ENCODE data around the gene SPNS2. TPM values are rescaled to one million over a fixed set of nuclear protein-coding genes. Genes with fewer than 3 reads are reported as not detected.

The SPNS2 gene
- total and polyA plus RNA-seq, 2 experiments from 2014 or later, result 1.7 to 2.3 TPM

- Histone ChIP-seq H3K79me2 (replicated peaks; ENCODE audit: insufficient read depth) (no peaks in the 10 kb centered on the region), H3K27ac (ENCODE audit: low read depth) (no peak overlapping the region), H3K27me3 (ENCODE audit: insufficient read depth) (peaks cover 71% of the 10 kb centered on the region), H3F3A (replicated peaks; ENCODE audit: low read depth) (no peaks in the 10 kb centered on the region), H3K4me2 (no peak overlapping the region), H4K20me1 (replicated peaks; ENCODE audit: insufficient read depth) (no peaks in the 10 kb centered on the region), H3K36me3 (ENCODE audit: insufficient read depth) (no peaks in the 10 kb centered on the region), H2AFZ (no peak overlapping the region), H3K4me3 (no peak overlapping the region), H3K9me2 (ENCODE audit: insufficient read depth) (no peaks in the 10 kb centered on the region), H3K4me1 (ENCODE audit: insufficient read depth) (no peaks in the 10 kb centered on the region)
- no peak overlapping the region for H3K4me3 Mint-ChIP-seq
- TF ChIP-seq POLR2AphosphoS5 (IDR thresholded peaks at IDR 0.05; ENCODE audit: low read depth), result no peak
- TF ChIP-seq REST (IDR thresholded peaks at IDR 0.05; ENCODE audit: unreplicated experiment), result no peak
- TF ChIP-seq EZH2 (IDR thresholded peaks at IDR 0.05; ENCODE audit: low read depth, unreplicated experiment), result no peak
- TF ChIP-seq ETS1 (IDR thresholded peaks at IDR 0.05), result no peak
- no peak for TF ChIP-seq ZNF462 (CRISPR knock-in tag; IDR thresholded peaks at IDR 0.05)
- TF ChIP-seq NANOG (IDR thresholded peaks at IDR 0.05; ENCODE audit: borderline replicate concordance), result no peak
- TF ChIP-seq CREB1 (CRISPR knock-in tag; IDR thresholded peaks at IDR 0.05; ENCODE audit: low read depth), result no peak
- no peak for TF ChIP-seq STAT1 (IDR thresholded peaks at IDR 0.05; ENCODE audit: unreplicated experiment)
- no peak for TF ChIP-seq CTCF (conservative IDR thresholded peaks at IDR 0.05; ENCODE audit: low read depth in 2 of 2)
- no peak for TF ChIP-seq ZNF114 (CRISPR knock-in tag; IDR thresholded peaks at IDR 0.05)
- TF ChIP-seq JUNB (IDR thresholded peaks at IDR 0.05; ENCODE audit: unreplicated experiment), result no peak
- TF ChIP-seq ZNF331 (CRISPR knock-in tag; IDR thresholded peaks at IDR 0.05; ENCODE audit: low read depth), result no peak
- no peak for TF ChIP-seq EZH2phosphoT487 (IDR thresholded peaks at IDR 0.05; ENCODE audit: unreplicated experiment)
- H3K36me3 Mint-ChIP-seq (ENCODE audit: low read depth), result no peaks in the 10 kb centered on the region
- DNase-seq (ENCODE audit: low spot score), result no peak
- H3K4me1 Mint-ChIP-seq, result peaks cover 10% of the 10 kb centered on the region
- no peaks in the 10 kb centered on the region for H3K9me3 Mint-ChIP-seq
- ATAC-seq, result no peak
- H3K27me3 Mint-ChIP-seq (ENCODE audit: insufficient read depth, low read depth, poor library complexity), result peaks cover 64% of the 10 kb centered on the region
- no peak overlapping the region for H3K27ac Mint-ChIP-seq
Measured at GRCh38 chr17:4525691-4526397, 27.2 kb downstream of the SPNS2 start.

Data from GM23338 (cell line).